NCI-H1436 treated with DMSO at 0.1 percent for 48 hours (cell line): Measurements from ENCODE around the gene PLOD3.
"Not testable (repeated sequence)": the region's sequence is repeated elsewhere in the genome, so short reads cannot be mapped to it uniquely, and the experiment has no call there.

Experiments used
- DNase-seq: peaks from one replicate; lab custom pipeline; 2025; lab: John Stamatoyannopoulos, UW

The PLOD3 gene

GRCh38 chr7:101212014-101212413, 5.4 kb downstream of the PLOD3 start:
- no peak for DNase-seq

- no peak for DNase-seq
Measured at GRCh38 chr7:101211501-101211900, 5.9 kb downstream of the PLOD3 start.

GRCh38 chr7:101210143-101210542, 7.2 kb downstream of the PLOD3 start:
- DNase-seq, result no peak

GRCh38 chr7:101208794-101209193, 8.6 kb downstream of the PLOD3 start:
- DNase-seq, result no peak

DNA sequence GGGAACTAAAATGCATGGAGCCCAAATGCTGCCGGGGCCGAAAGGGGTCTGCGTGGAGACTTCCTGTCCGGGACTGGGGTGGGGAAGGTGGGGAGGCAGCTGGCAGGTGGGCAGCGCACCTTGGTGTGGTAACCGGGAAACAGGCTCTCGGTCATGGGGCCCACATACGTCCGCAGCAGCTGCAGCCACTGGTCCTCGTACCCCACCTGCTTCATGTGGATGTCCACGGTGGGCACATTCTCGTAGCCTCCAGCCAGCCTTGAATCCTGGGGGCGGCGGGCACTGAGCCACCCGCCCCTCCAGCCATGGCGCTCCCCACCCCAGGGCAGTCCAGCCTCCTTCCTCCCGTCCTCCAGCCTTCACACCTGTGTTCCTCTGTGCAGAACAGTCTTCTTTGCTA, 9.9 kb downstream of the PLOD3 start:
- DNase-seq, result no peak

GRCh38 chr7:101206665-101207042, 10.7 kb downstream of the PLOD3 start:
- no peak for DNase-seq

DNA sequence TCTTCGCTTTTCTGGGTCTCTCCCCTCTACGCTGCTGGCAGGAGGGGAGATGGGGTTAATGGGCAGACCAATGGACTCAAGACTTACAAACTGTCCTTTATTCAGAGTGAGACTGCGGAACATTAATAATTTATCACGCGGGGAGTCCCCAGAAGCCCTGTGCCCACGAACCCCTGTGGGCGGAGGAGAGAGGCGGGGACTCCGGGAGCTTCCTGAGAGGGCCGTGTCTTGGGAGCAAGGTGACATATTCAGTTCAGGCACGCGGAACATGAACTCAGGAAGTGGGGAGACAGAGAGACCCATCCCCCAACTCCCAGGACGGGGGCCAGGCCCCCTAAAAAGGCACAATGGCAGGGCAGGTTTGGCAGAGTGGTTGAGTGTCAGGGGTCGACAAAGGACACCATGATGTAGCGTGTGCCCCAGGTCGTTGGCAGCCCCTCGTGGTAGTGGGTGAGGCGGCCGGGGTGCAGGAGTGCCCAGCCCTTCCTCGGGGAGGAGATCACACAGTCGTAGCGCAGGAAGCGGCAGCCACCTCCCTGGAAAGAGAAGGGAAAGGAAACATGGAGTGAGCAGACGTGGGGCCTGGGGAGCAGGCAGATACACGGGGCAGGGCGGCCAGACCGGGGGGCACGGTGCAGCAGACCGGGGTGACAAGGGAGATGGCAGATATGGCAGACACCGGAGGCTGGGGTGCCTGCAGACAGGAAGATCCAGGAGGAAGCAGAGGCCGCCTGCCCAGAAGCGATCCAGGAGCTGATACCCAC, 11.3 kb downstream of the PLOD3 start:
- no peak for DNase-seq

DNA sequence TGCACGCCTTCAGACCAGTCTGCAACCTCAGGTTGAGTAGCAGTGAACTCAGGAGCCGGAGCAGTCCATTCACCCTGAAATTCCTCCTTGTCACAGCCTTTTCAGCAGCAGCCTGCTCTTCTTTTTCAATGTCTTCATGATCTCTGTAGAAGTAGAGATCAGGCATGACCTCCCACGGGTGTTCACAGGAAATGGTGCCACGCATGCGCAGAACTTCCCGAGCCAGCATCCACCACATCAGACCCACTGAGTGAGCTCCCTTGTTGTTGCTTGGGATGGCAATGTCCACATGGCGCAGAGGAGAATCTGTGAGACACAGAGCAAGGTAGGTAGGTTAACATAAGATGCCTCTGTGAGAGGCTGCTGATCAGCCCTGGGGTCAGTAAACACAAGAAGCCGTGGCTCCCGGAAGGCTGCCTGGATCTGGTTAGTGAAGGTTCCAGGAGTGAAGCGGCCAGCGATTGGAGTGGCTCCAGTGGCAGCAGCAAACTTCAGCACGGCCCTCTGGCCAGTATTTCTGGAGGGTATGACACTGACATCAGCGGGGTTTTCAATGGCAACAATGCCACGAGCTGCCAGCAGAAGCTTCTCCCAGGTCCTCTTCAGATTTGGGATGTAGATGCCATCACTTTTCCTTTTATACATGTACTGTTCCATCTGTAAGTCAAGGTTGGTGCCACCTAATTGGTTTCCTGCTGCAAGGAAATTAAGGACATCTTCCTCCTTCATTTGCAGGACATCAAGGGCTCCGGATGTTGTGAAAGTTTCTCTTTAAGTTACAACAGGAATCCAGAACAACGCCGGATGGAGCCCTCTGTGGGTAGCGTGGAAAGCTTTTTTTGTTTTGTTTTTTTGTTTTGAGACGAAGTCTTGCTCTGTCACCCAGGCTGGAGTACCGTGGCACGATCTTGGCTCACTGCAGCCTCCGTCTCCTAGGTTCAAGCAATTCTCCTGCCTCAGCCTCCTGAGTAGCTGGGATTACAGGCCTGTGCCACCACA, 13.3 kb downstream of the PLOD3 start:
- DNase-seq, result not testable (repeated sequence)

- no peak for DNase-seq
Measured at GRCh38 chr7:101202603-101202918, 14.8 kb downstream of the PLOD3 start.

GRCh38 chr7:101201695-101202602, 15.4 kb downstream of the PLOD3 start:
- no peak for DNase-seq

DNA sequence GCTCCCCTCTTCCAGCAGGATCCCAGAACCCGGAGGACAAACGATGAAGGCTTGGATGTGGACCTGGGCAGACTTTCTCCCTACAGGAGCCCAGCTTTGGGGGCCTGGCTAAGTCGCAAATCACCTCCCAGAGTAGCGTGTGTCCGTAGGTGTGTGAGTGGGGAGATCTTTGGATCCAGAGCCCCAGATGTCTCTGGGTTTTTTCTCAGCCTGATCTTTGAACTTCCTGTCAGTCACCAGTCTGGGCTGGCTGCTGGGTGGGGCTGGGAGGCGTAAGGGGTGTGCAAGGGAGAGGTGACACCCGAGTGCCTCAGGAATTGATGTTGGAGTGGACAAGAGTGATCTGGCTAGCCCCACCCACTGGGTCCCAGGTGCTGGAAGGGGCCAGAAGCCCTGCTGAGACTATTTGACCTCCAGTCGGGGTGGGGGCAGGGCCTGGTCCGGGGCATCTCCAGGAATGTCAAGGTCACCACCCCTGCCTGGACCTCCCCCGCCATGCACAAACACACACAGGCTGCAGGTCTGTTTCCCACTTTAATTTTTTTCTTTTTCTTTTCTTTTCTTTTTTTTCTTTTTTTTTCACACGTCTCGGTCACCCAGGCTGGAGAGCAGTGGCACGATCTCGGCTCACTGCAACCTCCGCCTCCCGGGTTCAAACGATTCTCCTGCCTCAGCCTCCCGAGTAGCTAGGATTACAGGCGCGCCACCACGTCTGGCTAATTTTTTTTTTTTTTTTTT, 16.4 kb downstream of the PLOD3 start, which contains the start of gene MOGAT3:
Gene MOGAT3 (minus strand): TSS at position 175 of the 738 bp plus-strand sequence. CDS start 182 bp downstream, outside the sequence.
- DNase-seq, result no peak

DNA sequence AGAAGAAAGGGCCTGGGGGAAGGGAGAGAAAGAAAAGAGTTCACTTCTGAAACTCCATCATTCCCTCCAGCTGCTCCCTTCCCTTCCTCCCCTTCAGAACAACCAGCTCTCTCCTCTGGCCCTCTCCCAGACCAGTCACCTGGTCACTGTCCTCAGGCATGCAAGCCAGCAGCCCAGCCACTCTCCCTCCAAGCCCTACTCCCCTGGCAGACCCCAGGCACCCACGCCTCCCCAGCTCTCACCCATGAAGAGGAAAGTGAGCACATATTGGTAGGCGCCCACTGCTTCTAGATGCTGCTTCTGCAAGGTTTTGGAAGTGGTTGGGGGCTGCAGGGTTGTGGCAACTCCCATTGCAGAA, 16.9 kb downstream of the PLOD3 start:
- no peak for DNase-seq

- DNase-seq, result not testable (repeated sequence)
Measured at GRCh38 chr7:101199522-101199921, 17.9 kb downstream of the PLOD3 start.

GRCh38 chr7:101198476-101198875, 18.9 kb downstream of the PLOD3 start:
- DNase-seq, result no peak

DNA sequence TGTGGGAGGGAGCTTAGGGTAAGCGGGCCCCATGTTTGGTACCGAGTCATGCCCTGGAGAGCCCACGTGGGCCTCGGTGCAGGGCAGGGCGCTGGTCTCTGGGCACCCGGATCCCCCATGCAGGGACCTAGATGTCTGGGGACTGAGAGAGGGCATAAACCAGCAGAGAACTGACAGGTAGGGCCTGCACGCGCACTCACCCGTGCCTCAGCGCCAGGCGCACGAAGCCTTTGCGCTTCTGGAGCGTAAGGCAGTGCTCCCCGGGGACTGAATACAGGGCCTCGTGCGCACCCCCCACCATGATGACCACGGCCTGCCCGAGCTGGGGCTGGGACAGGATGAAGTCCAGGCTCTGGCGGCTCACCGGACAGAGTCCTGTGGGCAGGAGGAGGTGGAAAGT, 19.4 kb downstream of the PLOD3 start:
- DNase-seq, result no peak

DNA sequence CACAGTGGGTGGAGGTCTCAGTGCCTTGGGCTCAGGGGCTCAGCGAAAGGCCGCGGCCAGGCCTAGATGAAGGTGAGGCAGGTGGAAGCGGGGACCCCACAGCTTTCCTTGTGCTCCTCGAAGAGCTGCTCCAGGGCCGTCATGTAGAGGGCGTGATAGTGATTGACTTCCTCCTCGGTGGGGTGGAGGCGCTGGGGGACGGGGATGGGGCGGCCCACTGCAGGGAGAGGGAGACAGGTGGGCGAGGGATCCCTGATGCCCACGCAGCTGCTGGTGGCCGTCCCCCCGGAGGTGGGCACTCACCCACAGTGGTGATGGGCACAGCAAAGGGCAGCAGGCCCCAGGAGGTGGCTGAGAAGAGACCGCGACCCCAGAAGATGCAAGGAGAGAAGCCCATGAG, 21.5 kb downstream of the PLOD3 start:
- DNase-seq, result no peak

GRCh38 chr7:101189109-101189508, 28.3 kb downstream of the PLOD3 start:
- DNase-seq, result no peak

GRCh38 chr7:101186844-101187428, 30.4 kb downstream of the PLOD3 start:
- no peak for DNase-seq

DNA sequence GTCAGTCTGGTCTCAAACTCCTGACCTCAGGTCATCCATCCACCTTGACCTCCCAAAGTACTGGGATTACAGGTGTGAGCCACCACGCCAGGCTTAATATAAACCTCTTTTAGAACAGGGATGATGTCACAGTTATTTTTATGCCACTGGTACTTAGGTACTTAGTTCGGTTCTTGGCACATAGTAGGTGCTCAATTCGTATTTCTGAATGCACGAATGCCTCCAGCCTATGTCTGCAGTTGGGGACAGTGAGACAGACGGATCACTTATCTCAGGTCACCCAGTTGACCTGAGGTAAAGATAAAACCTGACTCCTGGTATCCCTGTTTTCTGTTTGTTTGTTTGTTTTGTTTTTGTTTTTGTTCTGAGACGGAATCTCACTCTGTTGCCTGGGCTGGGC, 31.2 kb downstream of the PLOD3 start:
- DNase-seq, result no peak

DNA sequence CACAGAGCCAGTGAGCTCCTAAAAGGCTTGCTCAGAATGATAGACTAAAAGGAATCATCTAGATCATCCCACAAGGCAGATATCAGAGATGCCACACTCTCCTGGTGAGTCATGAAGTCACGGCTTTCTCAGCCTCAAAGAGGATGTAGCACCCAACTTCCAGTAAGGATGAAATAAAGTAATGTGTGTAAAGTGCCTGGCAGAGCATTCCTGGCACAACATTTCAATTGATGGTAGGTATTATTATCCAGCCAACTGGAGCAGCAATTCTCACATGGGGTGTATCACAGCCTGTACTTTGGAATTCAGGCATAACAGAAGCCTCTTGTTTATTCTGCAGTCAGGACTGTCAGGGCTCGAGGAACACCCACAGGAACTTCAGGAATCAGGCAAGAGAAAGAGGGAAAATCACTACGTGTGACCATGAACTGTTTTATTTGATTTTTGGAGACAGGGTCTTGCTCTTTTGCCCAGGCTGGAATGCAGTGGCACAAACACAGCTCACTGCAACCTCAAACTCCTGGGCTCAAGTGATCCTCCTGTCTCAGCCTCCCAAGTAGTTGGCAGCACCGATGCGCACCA, 32.0 kb downstream of the PLOD3 start:
- DNase-seq, result no peak
